Measurements from ENCODE around the gene VN1R2.
"Not testable (repeated sequence)": the region's sequence is repeated elsewhere in the genome, so short reads cannot be mapped to it uniquely, and the experiment has no call there.

VN1R2 gene

GRCh38 chr19:53257715-53258342, at the start of gene VN1R2:
VN1R2 (plus strand) TSS chr19:53258292; CDS start chr19:53258376, 84 bp downstream.
- DNase-seq (ENCODE audit: low read depth in 3 of 3, low spot score in 1 of 3) = not testable (repeated sequence)

DNA sequence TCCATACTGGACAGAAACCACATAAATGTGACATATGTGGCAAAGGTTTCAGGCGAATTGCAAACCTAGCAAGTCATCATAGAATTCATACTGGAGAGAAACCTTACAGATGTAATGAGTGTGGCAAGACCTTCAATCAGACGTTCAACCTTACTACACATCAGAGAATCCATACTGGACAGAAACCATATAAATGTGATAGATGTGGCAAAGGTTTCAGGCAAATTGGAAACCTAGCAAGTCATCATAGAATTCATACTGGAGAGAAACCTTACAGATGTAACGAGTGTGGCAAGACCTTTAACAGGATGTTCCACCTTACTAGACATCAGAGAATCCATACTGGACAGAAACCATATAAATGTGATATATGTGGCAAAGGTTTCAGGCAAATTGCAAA, 46.5 kb upstream of the VN1R2 start:
- DNase-seq (ENCODE audit: low read depth in 3 of 3, low spot score in 1 of 3) = not testable (repeated sequence)

DNA sequence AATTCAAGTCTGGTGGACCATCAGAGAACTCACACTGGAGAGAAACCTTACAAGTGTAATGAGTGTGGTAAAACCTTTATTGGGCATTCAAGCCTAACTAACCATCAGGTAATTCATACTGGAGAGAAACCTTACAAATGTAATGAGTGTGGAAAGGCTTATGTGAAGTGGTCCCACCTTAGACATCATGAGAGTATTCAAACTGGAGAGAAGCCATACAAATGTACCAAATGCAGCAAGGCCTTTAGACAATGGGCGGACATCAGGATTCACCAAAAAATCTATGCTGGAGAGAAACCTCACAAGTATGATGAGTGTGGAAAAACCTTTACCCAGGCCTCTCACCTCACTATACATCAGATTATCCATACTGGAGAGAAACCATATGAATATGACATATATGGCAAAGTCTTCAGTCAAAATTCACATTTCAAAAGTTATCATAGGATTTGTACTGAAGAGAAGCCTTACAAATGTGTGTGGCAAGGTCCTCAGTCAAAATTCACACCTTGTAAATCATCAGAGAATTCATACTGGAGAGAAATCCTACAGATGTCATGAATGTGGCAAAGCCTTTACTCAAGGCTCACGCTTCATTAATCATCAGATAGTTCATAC, 45.3 kb upstream of the VN1R2 start:
- DNase-seq (ENCODE audit: low read depth in 3 of 3, low spot score in 1 of 3) = no peak

DNA sequence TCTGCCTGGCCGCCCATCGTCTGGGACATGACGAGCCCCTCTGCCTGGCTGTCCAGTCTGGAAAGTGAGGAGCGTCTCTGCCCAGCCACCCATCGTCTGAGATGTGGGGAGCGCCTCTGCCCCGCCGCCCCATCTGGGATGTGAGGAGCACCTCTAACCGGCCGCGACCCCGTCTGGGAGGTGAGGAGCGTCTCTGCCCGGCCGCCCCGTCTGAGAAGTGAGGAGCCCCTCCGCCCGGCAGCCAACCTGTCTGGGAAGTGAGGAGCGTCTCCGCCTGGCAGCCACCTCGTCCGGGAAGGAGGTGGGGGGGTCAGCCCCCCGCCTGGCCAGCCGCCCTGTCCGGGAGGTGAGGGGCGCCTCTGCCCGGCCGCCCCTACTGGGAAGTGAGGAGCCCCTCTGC, 35.4 kb upstream of the VN1R2 start:
- not testable (repeated sequence) for DNase-seq (ENCODE audit: low read depth in 3 of 3, low spot score in 1 of 3)

- DNase-seq (ENCODE audit: low read depth in 3 of 3, low spot score in 1 of 3) = no peak
Observed at GRCh38 chr19:53224606-53225005, 33.5 kb upstream of the VN1R2 start.

DNA sequence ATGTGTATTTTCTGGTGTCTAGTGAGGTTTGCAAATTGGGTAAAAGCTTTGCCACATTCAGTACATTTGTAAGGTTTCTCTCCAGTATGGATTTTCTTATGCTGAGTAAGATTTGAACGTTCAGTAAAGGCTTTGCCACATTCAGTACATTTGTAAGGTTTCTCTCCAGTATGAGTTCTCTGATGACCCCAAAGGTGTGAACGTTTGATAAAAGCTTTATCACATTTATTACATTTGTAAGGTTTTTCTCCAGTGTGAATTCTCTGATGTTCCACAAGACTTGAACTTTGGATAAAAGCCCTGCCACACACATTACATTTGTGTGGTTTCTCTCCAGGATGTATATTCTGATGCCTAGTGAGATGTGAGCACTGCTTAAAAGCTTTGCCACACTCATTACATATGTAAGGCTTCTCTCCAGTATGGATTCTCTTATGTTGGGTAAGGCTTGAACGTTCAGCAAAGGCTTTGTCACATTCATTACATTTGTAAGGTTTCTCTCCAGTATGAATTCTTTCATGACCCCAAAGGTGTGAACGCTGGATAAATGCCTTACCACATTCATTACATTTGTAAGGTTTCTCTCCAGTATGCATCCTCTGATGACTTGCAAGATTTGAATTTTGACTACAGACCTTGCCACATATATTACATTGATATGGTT, 20.8 kb upstream of the VN1R2 start:
- no peak for DNase-seq (ENCODE audit: low read depth in 3 of 3, low spot score in 1 of 3)

DNA sequence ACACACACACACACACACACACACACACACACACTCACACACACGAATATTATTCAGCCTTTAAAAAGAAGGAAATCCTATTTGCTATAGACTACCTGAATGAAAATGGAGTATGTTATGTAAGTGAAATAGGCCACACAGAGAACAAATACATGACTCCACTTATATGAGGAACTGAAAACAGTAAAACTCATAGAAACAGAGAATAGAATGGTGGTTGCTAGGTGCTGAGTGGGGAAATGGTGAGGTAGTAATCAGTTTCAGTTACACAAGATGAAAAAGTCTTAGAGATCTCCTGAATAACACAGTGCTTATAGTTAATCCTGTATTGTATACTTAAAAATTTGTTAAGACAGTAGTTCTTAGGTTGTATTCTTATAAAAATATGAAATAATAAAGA, 11.6 kb upstream of the VN1R2 start:
- no peak for DNase-seq (ENCODE audit: low read depth in 3 of 3, low spot score in 1 of 3)

GRCh38 chr19:53254411-53255341, 3.4 kb upstream of the VN1R2 start, which contains the start of gene ZNF677:
ZNF677 (minus strand) TSS chr19:53254873; CDS start chr19:53251550, 3,323 bp downstream.
- peak; percentile 53 to 63 (median 61) for DNase-seq (ENCODE audit: low read depth in 3 of 3, low spot score in 1 of 3)

GRCh38 chr19:53267623-53268022, 9.5 kb downstream of the VN1R2 start, which contains the start of gene VN1R4:
VN1R4 (minus strand) TSS chr19:53267723; CDS start chr19:53267665, 58 bp downstream.
- not testable (repeated sequence) for DNase-seq (ENCODE audit: low read depth in 3 of 3, low spot score in 1 of 3)

DNA sequence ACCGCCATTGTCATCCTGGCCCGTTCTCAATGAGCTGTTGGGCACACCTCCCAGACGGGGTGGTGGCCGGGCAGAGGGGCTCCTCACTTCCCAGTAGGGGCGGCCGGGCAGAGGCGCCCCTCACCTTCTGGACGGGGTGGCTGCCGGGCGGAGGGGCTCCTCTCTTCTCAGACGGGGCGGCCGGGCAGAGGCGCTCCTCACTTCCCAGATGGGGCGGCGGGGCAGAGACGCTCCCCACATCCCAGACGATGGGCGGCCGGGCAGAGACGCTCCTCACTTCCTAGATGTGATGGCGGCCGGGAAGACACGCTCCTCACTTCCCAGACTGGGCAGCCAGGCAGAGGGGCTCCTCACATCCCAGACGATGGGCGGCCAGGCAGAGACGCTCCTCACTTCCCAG, 11.8 kb downstream of the VN1R2 start:
- not testable (repeated sequence) for DNase-seq (ENCODE audit: low read depth in 3 of 3, low spot score in 1 of 3)

DNA sequence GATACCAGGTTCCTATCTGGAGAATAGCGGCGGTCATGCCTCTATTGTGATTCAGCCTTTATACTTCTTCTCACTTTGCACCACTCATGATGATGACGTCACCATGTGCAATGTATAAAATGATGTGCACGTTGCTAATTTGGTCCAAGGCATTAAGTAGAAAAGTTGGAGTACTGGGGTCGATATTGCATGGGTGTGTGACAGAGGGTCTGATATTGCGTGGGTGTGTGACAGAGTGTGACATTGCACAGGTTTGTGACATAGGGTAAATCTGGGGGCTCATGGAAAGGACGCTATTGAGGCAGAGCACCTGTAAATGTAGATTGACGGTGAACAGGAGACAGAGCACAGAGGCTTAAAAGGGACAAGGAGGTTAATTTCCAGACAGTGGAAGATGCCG, 14.0 kb downstream of the VN1R2 start:
- DNase-seq (ENCODE audit: low read depth in 3 of 3, low spot score in 1 of 3) = no peak

DNA sequence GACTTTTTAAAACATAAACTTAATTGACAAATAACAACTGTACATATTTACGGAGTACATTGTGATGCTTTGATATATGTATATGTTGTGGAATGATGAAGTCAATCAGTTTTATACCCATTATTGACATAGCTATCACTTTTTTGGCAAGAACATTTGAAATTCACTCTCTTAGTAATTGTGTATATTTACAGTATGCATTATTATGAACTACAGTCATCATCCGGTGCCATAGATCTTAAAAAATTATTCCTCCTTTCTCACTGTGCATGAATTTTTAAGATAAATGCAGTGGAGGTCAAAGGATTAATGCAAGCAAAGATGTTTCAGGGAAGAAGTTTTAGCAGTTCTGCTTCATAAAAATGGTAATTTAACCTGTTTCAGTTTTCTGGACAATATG, 17.4 kb downstream of the VN1R2 start:
- DNase-seq (ENCODE audit: low read depth in 3 of 3, low spot score in 1 of 3) = no peak

DNA sequence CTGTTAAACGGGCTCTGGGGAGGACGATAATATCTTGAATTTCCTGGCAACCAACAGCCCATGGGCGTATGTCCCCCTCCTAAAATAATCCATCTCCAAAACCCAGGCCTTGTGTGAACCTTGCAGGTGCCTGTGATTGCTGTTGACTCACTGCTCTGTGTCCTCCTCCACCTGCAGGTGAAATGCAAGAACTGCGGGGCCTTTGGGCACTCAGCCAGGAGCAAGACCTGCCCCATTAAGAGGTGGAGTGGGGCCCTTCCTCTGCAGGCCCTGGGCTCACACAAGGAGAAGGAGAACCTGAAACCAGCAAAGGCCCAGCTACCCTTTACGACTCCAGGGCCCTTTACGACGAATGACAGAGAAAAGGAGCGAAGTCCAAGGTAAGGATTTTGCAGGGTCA, 23.9 kb downstream of the VN1R2 start:
- DNase-seq (ENCODE audit: low read depth in 3 of 3, low spot score in 1 of 3) = not testable (repeated sequence)

- DNase-seq (ENCODE audit: low read depth in 3 of 3, low spot score in 1 of 3) = no peak
Observed at GRCh38 chr19:53285087-53285486, 27.0 kb downstream of the VN1R2 start.

GRCh38 chr19:53290758-53291549, 32.9 kb downstream of the VN1R2 start:
- DNase-seq (ENCODE audit: low read depth in 3 of 3, low spot score in 1 of 3) = no peak

- DNase-seq (ENCODE audit: low read depth in 3 of 3, low spot score in 1 of 3) = no peak
Observed at GRCh38 chr19:53294786-53295441, 36.8 kb downstream of the VN1R2 start.

DNA sequence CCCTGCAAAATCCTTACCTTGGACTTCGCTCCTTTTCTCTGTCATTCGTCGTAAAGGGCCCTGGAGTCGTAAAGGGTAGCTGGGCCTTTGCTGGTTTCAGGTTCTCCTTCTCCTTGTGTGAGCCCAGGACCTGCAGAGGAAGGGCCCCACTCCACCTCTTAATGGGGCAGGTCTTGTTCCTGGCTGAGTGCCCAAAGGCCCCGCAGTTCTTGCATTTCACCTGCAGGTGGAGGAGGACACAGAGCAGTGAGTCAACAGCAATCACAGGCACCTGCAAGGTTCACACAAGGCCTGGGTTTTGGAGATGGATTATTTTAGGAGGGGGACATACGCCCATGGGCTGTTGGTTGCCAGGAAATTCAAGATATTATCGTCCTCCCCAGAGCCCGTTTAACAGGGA, 43.2 kb downstream of the VN1R2 start:
- DNase-seq (ENCODE audit: low read depth in 3 of 3, low spot score in 1 of 3) = not testable (repeated sequence)

DNA sequence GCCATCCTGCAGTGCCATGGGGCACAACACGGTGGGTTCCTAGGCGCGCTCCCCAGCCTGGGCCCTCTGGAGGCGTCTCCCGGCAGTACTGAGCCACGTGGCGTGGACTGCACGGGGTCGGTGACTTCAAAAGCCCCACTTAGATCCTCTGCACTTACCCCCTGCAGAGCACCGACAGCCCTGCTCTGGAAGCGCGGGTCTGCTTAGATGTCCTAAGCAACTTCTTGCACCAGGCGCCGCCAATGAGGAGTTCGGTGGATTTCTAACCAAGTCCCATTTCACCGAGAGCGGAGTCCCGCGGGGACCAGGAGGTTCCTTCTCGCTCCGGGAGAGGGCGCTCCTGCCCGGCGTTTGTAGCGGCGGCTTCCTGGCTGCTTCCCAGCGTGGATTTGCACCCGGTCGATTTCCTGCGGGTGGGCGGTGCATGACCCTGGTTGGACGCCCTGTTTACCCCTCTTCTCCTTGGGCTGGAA, 50.3 kb downstream of the VN1R2 start:
- DNase-seq (ENCODE audit: low read depth in 3 of 3, low spot score in 1 of 3) = no peak

Data from stimulated activated CD4-positive, alpha-beta T cell treated with anti-CD3 and anti-CD28 coated beads, TNF-alpha, amount 100 ng/mL, for 1 hour (primary cell).